LNCaP clone FGC (cell line): ENCODE results near the gene PCSK4.

Experiments
- DNase-seq: peaks from one replicate; pipeline ENCODE4 v3.0.0-alpha.2; 2011; ENCODE audit warnings: low read depth
- H3K4me3 ChIP-seq: 2 replicates; pipeline ENCODE4 v1.5.1; 2011; ENCODE audit warnings: mild to moderate bottlenecking, low read depth, low read length, control low read depth
- CTCF ChIP-seq: IDR thresholded peaks from 2 replicates; pipeline ENCODE4 v1.5.1; 2012; ENCODE audit warnings: mild to moderate bottlenecking; ENCODE audit not compliant: control insufficient read depth, insufficient read depth; ENCODE audit errors: extremely low read depth

PCSK4 gene

GRCh38 chr19:1434577-1435060, 55.5 kb downstream of the PCSK4 start:
- H3K4me3 ChIP-seq, result no peak overlapping the region
- no peak for DNase-seq
- TF ChIP-seq CTCF, result no peak

- DNase-seq, result no peak
- no peak for TF ChIP-seq CTCF
- H3K4me3 ChIP-seq, result no peak overlapping the region
Observed at GRCh38 chr19:1434040-1434366, 56.1 kb downstream of the PCSK4 start.

- no peak for TF ChIP-seq CTCF
- no peak for DNase-seq
- H3K4me3 ChIP-seq, result no peak overlapping the region
Observed at GRCh38 chr19:1433119-1434039, 56.8 kb downstream of the PCSK4 start.

GRCh38 chr19:1432507-1432887, 57.7 kb downstream of the PCSK4 start:
- H3K4me3 ChIP-seq, result no peak overlapping the region
- DNase-seq, result no peak
- no peak for TF ChIP-seq CTCF

GRCh38 chr19:1431759-1432506, 58.2 kb downstream of the PCSK4 start:
- no peak for DNase-seq
- TF ChIP-seq CTCF, result no peak
- no peak overlapping the region for H3K4me3 ChIP-seq
